Measurements from ENCODE around the gene RNASEH2A. TPM values are rescaled to one million over a fixed set of nuclear protein-coding genes. Genes with fewer than 3 reads are reported as not detected.
"Not testable (repeated sequence)": the region's sequence is repeated elsewhere in the genome, so short reads cannot be mapped to it uniquely, and the experiment has no call there.

Gene RNASEH2A
- total RNA-seq, 2 experiments from 2014 or later = 34.9 to 39.3 TPM

- POLR2A ChIA-PET, H3K27me3 Mint-ChIP-seq, H3K9me3 Mint-ChIP-seq, H3K4me3 Mint-ChIP-seq, DNase-seq: not testable (repeated sequence)
- peaks cover 46% of the 10 kb centered on the region for H3K4me1 Mint-ChIP-seq
- CTCF ChIA-PET = interaction anchor here (0.6 to 11.5 kb wide), 9 partner anchors 16 to 1390 kb away, joined by 3 to 211 read pairs (median 5); partner anchors contain the start of genes HOOK2 and TNPO2
- H3K27ac Mint-ChIP-seq = peak overlapping the region; percentile 9
- H3K36me3 Mint-ChIP-seq (ENCODE audit: low read depth) = peaks cover 21% of the 10 kb centered on the region
Measured at GRCh38 chr19:12797607-12798006, 8.8 kb upstream of the RNASEH2A start.

- POLR2A ChIA-PET = interaction anchor here (0.7 kb wide), 1 partner anchor 19 kb away, joined by 3 read pairs; no protein-coding TSS in a partner anchor
- H3K9me3 Mint-ChIP-seq = no peaks in the 10 kb centered on the region
- no peaks in the 10 kb centered on the region for H3K27me3 Mint-ChIP-seq
- H3K36me3 Mint-ChIP-seq (ENCODE audit: low read depth) = peaks cover 13% of the 10 kb centered on the region
- peak overlapping the region; percentile 86 for H3K4me3 Mint-ChIP-seq
- CTCF ChIA-PET = interaction anchor here (0.9 to 11.5 kb wide), 7 partner anchors 17 to 166 kb away, joined by 3 to 211 read pairs (median 5); partner anchors contain the start of gene TRIR
- no peak for DNase-seq
- no peak overlapping the region for H3K27ac Mint-ChIP-seq
- H3K4me1 Mint-ChIP-seq = peaks cover 38% of the 10 kb centered on the region
Measured at GRCh38 chr19:12799742-12800465, 6.5 kb upstream of the RNASEH2A start.

DNA sequence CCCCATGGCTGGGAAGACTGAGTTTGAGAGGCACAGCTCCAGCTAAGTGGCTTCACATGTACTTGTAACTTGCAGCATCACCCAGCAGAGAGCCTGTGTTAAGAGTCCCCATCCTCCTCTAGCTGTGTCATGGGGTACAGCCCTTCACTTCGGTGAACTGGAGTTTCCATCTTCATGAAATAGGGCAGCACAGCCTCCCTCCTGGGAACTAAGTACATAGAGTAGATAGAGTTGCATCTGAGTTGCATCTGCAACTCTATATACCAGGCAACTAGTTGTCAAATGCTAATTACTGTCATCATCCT is 6.0 kb upstream of the RNASEH2A start:
- CTCF ChIA-PET = interaction anchor here (0.6 to 11.5 kb wide), 6 partner anchors 8 to 165 kb away, joined by 3 to 211 read pairs (median 4); partner anchors contain the start of genes JUNB and TRIR
- peaks cover 13% of the 10 kb centered on the region for H3K36me3 Mint-ChIP-seq (ENCODE audit: low read depth)
- H3K9me3 Mint-ChIP-seq = no peaks in the 10 kb centered on the region
- peak overlapping the region; percentile 86 for H3K4me3 Mint-ChIP-seq
- POLR2A ChIA-PET = no interaction called here
- H3K4me1 Mint-ChIP-seq = peaks cover 39% of the 10 kb centered on the region
- DNase-seq = no peak
- no peaks in the 10 kb centered on the region for H3K27me3 Mint-ChIP-seq
- peak overlapping the region; percentile 85 for H3K27ac Mint-ChIP-seq

GRCh38 chr19:12800923-12801465 is 5.4 kb upstream of the RNASEH2A start:
- no peak for DNase-seq
- Mint-ChIP-seq H3K27ac (peak overlapping the region; percentile 85), H3K36me3 (ENCODE audit: low read depth) (peaks cover 13% of the 10 kb centered on the region), H3K4me3 (peak overlapping the region; percentile 86), H3K4me1 (peaks cover 38% of the 10 kb centered on the region), H3K27me3 (no peaks in the 10 kb centered on the region), H3K9me3 (no peaks in the 10 kb centered on the region)
- POLR2A ChIA-PET = no interaction called here
- CTCF ChIA-PET = interaction anchor here (0.6 to 11.5 kb wide), 5 partner anchors 9 to 164 kb away, joined by 3 to 211 read pairs (median 4); partner anchors contain the start of gene JUNB

GRCh38 chr19:12801466-12802266 is 4.7 kb upstream of the RNASEH2A start, which contains the start of the genes PRDX2 and THSD8:
Gene PRDX2 (minus strand): TSS chr19:12801800. CDS start chr19:12801261, 539 bp downstream.
Gene THSD8 (plus strand): TSS chr19:12802069. CDS start chr19:12802072, 3 bp downstream.
- no peaks in the 10 kb centered on the region for H3K27me3 Mint-ChIP-seq

GRCh38 chr19:12802267-12803106 is 3.9 kb upstream of the RNASEH2A start:
- Mint-ChIP-seq H3K36me3 (ENCODE audit: low read depth) (peaks cover 11% of the 10 kb centered on the region), H3K9me3 (no peaks in the 10 kb centered on the region), H3K27ac (peak overlapping the region; percentile 70), H3K4me3 (peak overlapping the region; percentile 86), H3K4me1 (peaks cover 39% of the 10 kb centered on the region), H3K27me3 (no peaks in the 10 kb centered on the region)
- ChIA-PET CTCF (interaction anchor here (1.0 to 1.6 kb wide), 5 partner anchors 10 to 45 kb away, joined by 3 to 6 read pairs (median 4); partner anchors contain the start of gene HOOK2), POLR2A (interaction anchor here (0.8 kb wide), 1 partner anchor 11 kb away, joined by 3 read pairs; the partner anchor contains the start of gene JUNB)
- DNase-seq = no peak

More at GRCh38 chr19:12801466-12802266, 4.7 kb upstream of the RNASEH2A start, which contains the start of the genes PRDX2 and THSD8:
- POLR2A ChIA-PET = interaction anchor here (0.8 kb wide), 1 partner anchor 10 kb away, joined by 3 read pairs; the partner anchor contains the start of gene JUNB
- H3K36me3 Mint-ChIP-seq (ENCODE audit: low read depth) = peaks cover 13% of the 10 kb centered on the region
- H3K4me3 Mint-ChIP-seq = peak within 1 kb of the TSS; percentile 86
- peak within 1 kb of the TSS; percentile 85 for H3K27ac Mint-ChIP-seq
- CTCF ChIA-PET = interaction anchor here (0.9 to 11.5 kb wide), 6 partner anchors 10 to 46 kb away, joined by 3 to 211 read pairs (median 4); partner anchors contain the start of genes HOOK2 and JUNB
- H3K9me3 Mint-ChIP-seq = no peaks in the 10 kb centered on the region
- peaks cover 38% of the 10 kb centered on the region for H3K4me1 Mint-ChIP-seq
- peak; percentile 80 for DNase-seq

DNA sequence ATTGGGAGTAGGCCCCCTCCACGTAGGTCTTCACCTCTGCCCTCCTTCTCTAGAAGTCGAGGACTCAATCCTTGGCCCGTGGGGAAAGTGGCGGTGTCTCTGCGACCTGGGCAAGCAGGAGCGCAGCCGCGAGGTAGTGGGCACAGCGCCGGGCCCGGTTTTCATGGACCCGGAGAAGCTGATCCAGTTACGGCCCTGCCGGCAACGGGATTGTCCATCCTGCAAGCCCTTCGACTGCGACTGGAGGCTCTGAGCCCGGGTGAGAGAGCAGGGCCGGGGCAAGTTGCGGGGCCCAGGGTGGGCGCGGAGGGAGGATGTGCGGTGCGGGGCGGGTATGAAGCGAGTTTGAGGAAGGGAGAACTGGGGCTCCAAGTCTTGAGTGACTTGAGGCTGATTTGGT is 2.3 kb upstream of the RNASEH2A start:
- H3K4me3 Mint-ChIP-seq = no peak overlapping the region
- no peaks in the 10 kb centered on the region for H3K9me3 Mint-ChIP-seq
- H3K4me1 Mint-ChIP-seq = peaks cover 43% of the 10 kb centered on the region
- ChIA-PET CTCF (interaction anchor here (0.6 to 2.4 kb wide), 2 partner anchors 9 to 44 kb away, joined by 3 to 10 read pairs; no protein-coding TSS in a partner anchor), POLR2A (no interaction called here)
- no peak for DNase-seq
- H3K36me3 Mint-ChIP-seq (ENCODE audit: low read depth) = peaks cover 15% of the 10 kb centered on the region
- H3K27ac Mint-ChIP-seq = no peak overlapping the region
- H3K27me3 Mint-ChIP-seq = no peaks in the 10 kb centered on the region

GRCh38 chr19:12815088-12815487 is 8.7 kb downstream of the RNASEH2A start:
- Mint-ChIP-seq H3K4me1 (no peaks in the 10 kb centered on the region), H3K9me3 (no peaks in the 10 kb centered on the region), H3K27ac (no peak overlapping the region), H3K4me3 (no peak overlapping the region), H3K27me3 (no peaks in the 10 kb centered on the region), H3K36me3 (ENCODE audit: low read depth) (peaks cover 8% of the 10 kb centered on the region)
- ChIA-PET POLR2A (no interaction called here), CTCF (interaction anchor here (0.7 to 1.2 kb wide), 5 partner anchors 9 to 43 kb away, joined by 3 to 4 read pairs (median 3); no protein-coding TSS in a partner anchor)
- no peak for DNase-seq

GRCh38 chr19:12817188-12817587 is 10.8 kb downstream of the RNASEH2A start:
- H3K4me1 Mint-ChIP-seq; H3K36me3 Mint-ChIP-seq (ENCODE audit: low read depth): not testable (repeated sequence)
- CTCF ChIA-PET = interaction anchor here (0.6 kb wide), 1 partner anchor 10 kb away, joined by 3 read pairs; no protein-coding TSS in a partner anchor

GRCh38 chr19:12817810-12818209 is 11.4 kb downstream of the RNASEH2A start:
- H3K4me1 Mint-ChIP-seq; DNase-seq; H3K36me3 Mint-ChIP-seq (ENCODE audit: low read depth); POLR2A ChIA-PET; H3K27ac Mint-ChIP-seq; H3K9me3 Mint-ChIP-seq; H3K27me3 Mint-ChIP-seq; H3K4me3 Mint-ChIP-seq: not testable (repeated sequence)
- CTCF ChIA-PET = interaction anchor here (0.6 to 1.0 kb wide), 3 partner anchors 114 to 166 kb away, joined by 3 read pairs; no protein-coding TSS in a partner anchor

More at GRCh38 chr19:12817188-12817587, 10.8 kb downstream of the RNASEH2A start:
- H3K4me3 Mint-ChIP-seq, POLR2A ChIA-PET, H3K27ac Mint-ChIP-seq, H3K9me3 Mint-ChIP-seq, DNase-seq, H3K27me3 Mint-ChIP-seq: not testable (repeated sequence)

DNA sequence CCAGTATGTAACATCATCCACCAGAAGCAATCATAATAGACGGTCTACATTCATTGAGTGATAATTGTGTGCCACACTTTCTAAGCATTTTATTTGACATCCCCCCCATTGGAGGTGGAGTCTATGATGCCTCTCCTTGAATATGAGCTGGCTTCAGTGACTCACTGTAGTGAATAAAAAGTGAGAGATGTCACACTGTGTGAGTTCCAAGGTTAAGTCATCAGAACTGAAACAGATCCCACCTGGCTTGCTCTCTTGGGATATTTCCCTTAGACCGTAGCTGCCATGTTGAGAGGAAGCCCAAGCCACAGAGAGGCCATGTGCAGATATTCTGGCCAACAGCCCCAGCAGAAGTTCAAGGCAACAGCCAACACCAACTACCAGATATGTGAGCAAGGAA is 15.4 kb downstream of the RNASEH2A start:
- no peak overlapping the region for H3K4me3 Mint-ChIP-seq
- no peaks in the 10 kb centered on the region for H3K36me3 Mint-ChIP-seq (ENCODE audit: low read depth)
- no peak overlapping the region for H3K27ac Mint-ChIP-seq
- peaks cover 13% of the 10 kb centered on the region for H3K27me3 Mint-ChIP-seq
- H3K4me1 Mint-ChIP-seq = peaks cover 12% of the 10 kb centered on the region
- no peaks in the 10 kb centered on the region for H3K9me3 Mint-ChIP-seq
- CTCF ChIA-PET = interaction anchor here (1.9 kb wide), 1 partner anchor 64 kb away, joined by 6 read pairs; no protein-coding TSS in a partner anchor
- DNase-seq = no peak
- POLR2A ChIA-PET = no interaction called here

Data from activated CD4-positive, alpha-beta T cell treated with anti-CD3 and anti-CD28 coated beads, Interleukin-2, amount 10 ng/mL, durations not matched to agents 7 days and 5 days (primary cell).